Measurements from ENCODE around the gene CCDC136.

DNA sequence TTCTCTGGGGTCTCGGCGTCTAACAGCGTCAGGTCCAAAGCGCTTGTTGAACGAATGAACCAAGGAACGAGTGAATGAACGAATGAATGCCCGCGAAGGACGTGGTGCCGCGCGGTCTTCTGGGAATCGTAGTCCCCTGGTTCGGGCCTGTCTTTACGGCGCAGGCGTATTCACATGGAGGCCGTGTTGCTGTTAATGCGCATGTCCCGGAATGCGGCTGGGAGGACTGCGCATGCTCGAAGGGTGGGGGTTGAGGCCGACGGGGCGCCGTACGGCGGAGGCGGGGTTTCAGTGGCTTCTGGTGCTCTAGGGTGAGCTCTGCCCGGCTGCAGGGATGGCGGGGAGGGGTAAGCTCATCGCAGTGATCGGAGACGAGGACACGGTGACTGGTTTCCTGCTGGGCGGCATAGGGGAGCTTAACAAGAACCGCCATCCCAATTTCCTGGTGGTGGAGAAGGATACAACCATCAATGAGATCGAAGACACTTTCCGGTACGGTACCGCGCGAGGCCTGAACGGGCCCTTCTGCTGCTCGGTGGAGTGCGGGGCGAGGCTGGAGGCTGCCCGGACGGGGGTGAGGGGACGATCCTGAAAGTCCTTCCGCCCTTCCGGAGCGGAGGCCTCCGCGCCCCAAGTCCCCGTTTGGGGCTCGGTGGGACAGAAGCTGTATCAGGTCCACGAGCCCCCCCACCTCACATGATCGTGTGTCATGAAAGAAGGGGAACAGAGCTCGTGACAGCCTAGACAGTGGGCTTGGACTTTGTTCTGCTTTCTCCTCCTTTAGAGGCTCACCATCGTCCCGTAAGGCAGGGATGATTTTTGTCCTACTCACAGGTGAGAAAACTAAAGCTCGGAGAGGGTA lies 71.0 kb downstream of the CCDC136 start, which contains the start of gene ATP6V1F:
- TF ChIP-seq, protein P1, sequence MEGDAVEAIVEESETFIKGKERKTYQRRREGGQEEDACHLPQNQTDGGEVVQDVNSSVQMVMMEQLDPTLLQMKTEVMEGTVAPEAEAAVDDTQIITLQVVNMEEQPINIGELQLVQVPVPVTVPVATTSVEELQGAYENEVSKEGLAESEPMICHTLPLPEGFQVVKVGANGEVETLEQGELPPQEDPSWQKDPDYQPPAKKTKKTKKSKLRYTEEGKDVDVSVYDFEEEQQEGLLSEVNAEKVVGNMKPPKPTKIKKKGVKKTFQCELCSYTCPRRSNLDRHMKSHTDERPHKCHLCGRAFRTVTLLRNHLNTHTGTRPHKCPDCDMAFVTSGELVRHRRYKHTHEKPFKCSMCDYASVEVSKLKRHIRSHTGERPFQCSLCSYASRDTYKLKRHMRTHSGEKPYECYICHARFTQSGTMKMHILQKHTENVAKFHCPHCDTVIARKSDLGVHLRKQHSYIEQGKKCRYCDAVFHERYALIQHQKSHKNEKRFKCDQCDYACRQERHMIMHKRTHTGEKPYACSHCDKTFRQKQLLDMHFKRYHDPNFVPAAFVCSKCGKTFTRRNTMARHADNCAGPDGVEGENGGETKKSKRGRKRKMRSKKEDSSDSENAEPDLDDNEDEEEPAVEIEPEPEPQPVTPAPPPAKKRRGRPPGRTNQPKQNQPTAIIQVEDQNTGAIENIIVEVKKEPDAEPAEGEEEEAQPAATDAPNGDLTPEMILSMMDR (IDR thresholded peaks at IDR 0.05; ENCODE audit: low read length) = no peak
- TF ChIP-seq EZH2 (IDR thresholded peaks at IDR 0.05; ENCODE audit: borderline replicate concordance, low read length) = no peak

Data from OCI-LY1 (cell line).